8988T (cell line): ENCODE results near the gene PRKCE.

Experiments
- DNase-seq: peaks from one replicate; pipeline ENCODE4 v3.0.0; 2011

Gene PRKCE

DNA sequence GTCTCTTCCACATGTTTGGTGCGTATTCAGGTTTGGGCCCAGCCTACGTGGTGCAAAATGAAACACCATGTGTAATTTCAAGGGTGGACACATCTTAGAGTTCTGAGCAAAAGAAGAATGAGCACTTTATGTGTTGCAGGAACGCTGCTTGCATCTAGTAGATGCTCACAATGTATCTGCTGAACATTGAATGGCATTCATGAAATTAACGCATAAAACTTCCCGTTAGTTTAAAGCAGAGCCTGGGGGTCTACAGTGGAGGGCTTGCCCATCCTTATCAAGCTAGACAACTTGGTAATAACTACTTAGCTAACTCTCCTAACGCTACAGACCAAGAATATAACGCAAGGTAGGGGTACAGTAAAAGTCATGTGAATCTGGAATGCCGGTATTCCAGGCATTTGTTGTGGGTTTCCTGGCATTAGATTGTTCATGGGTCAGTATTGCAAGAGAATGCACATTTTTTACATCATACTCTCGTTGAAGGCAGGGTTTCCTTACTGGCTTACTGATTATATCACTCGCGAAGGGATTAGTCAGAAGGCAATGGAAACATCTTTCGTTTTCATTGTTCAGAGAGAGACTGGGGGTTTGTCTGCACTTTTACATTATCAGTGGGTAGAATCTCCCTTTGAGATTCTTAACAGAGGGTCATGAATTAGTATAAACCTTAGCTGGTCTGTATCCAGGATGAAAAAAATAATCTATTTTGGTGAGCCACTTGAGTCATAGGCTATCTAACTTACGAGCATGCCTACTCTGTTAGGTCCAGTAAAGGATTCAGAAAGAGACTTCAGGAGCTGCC is 416.2 kb downstream of the PRKCE start:
- DNase-seq: peak; percentile 27

GRCh38 chr2:46068636-46069035 is 417.2 kb downstream of the PRKCE start:
- DNase-seq: no peak

- no peak for DNase-seq
Measured at GRCh38 chr2:46071074-46071473, 419.6 kb downstream of the PRKCE start.

GRCh38 chr2:46072101-46072820 is 420.8 kb downstream of the PRKCE start:
- no peak for DNase-seq

DNA sequence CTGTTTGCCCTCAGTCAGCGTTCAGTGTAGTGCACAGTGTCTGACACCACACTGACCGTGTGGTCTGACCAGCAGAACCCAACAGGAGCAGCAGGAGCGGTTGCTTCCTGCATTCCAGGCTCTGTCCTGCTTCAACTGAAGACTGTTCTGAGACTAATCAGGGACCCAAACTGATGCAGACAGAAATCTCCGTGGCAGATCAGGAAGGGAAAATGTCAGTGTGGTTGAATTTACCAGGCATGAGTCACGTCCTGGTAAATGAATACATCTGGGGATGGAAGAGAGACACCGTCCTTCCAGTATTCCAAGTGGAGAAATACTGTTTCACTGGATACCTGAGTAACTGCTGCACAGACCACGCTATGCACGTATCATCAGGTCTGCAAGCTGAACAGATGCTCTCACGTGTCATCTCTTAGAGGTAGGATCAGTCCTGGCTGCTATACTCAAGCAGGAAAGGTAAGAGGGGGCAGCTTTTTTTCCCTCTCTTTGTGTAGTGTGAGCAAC is 422.1 kb downstream of the PRKCE start:
- peak; percentile 43 for DNase-seq

DNA sequence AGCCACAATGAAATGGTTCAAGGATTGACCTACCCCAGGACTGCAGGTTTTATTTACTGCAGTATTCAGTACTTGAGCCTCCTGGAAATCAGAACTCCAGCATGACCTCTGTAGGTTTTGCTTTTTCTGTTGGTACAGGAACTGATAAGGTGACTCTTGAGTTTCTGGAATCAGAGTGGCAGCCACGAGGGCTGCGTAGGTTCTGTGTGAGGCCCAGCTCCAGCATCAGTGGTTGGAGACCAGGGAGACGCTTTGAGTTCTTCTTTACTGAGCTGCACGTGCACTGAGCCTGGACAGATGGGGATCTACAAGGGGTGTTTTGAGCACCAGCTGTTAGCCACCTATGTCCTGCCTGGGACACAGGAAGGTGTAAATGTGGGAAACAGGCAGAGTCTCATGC is 423.0 kb downstream of the PRKCE start:
- DNase-seq: no peak

DNA sequence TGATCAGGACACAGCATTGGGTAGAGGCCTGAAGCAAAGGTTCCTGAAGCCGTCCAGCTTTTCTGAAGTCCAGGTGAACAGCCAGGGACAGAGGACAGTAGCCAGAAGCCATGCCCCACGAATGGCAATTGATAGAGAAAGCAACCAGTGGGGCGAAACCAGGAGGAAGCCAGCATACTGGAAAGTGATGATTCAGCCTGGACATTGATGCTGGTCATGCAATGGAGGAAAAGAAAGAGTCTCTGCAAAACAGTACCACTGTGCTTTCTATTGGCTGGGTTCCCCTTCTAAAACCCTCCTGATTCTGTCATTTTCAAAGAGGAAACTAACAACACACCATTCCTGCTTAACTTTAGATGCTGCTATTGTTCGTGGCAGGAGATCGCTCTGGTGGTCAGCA is 424.4 kb downstream of the PRKCE start:
- no peak for DNase-seq

- DNase-seq: no peak
Measured at GRCh38 chr2:46076251-46076650, 424.8 kb downstream of the PRKCE start.

- DNase-seq: no peak
Measured at GRCh38 chr2:46076875-46077274, 425.4 kb downstream of the PRKCE start.

DNA sequence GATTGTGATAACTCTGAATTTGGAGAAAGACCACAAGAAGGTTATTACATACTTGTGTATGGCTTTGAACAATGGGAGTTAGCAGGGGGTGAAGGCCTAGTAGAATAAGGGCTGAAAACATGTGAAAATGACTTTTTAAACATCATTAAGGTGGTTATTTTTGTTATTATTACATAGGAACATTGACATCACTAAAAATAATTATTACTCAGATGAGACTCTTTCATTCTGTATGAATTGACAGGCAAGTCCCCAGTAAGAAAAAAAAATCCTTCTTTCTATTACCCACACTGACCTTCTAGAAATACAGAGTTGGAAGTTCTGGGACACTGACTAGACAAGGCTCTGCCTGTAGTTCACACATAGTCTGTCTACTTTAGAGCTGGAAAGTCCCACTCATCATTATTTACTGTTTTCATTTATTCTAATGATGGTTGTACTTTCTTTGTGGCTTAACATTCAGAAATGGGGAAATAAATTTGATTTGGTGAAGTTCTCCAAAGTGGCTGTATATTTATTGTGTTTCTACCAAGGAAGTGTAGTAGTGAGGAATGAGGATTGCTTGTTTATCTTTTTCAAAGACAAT is 426.1 kb downstream of the PRKCE start:
- DNase-seq: no peak

- no peak for DNase-seq
Measured at GRCh38 chr2:46079985-46080560, 428.6 kb downstream of the PRKCE start.

DNA sequence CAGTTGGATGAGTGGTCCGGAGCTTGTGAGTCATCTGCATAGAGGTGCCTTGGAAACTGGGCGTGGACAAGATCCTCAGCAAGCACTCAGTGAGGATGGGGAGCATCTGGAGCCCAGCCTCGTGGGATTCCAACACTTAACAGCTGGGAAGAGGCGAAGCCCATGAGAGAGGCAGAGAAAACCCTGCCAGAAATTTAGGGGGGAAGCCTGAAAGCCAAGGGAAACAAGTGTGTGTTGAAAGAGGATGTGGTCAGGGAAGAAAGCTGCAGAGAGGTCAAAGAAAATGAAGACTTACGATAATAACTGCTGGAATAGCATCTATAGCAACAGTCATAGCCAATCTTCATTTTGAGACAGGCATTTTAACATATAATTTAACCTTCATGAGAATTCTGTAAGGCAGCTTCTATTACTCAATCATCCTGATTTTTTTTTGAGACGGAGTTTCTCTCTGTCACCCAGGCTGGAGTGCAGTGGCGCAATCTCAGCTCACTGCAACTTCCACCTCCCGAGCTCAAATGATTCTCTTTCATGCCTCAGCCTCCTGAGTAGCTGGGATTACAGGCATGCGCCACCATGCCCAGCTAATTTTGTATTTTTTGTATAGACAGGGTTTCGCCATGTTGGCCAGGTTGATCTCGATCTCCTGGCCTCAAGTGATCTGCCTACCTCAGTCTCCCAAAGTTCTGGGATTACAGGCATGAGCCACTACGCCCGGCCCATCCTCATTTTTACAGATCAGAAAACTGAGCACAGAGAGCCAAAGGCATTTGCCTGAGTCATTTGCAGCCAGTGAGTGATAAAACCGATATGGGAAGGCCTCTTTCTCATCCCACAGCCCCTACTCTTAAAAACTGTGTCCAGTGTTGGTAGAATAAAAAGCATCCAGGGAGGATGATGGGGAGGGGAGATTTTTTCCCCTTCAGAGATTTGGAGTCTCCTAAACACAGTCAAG is 431.3 kb downstream of the PRKCE start:
- no peak for DNase-seq

- DNase-seq: no peak
Measured at GRCh38 chr2:46086578-46087070, 435.1 kb downstream of the PRKCE start.

DNA sequence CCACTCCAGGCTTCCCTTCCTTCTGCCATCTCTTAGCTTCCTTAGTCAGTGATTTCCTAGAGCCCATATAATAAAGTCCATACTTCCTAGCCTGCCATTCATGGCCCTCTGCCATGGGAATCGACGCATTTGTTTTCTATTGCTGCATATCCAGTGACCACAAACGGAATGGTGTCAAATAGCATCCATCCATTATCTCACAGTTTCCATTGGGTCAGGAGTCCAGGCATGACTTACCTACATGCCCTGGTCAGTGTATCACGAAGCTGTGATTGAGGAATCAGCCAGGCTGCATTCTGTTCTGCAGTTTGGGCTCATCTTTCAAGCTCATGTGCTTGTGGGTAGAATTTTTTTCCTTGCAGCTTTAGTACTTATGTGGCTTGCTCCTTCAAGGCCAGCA is 436.0 kb downstream of the PRKCE start:
- no peak for DNase-seq

- DNase-seq: no peak
Measured at GRCh38 chr2:46091004-46091403, 439.5 kb downstream of the PRKCE start.

DNA sequence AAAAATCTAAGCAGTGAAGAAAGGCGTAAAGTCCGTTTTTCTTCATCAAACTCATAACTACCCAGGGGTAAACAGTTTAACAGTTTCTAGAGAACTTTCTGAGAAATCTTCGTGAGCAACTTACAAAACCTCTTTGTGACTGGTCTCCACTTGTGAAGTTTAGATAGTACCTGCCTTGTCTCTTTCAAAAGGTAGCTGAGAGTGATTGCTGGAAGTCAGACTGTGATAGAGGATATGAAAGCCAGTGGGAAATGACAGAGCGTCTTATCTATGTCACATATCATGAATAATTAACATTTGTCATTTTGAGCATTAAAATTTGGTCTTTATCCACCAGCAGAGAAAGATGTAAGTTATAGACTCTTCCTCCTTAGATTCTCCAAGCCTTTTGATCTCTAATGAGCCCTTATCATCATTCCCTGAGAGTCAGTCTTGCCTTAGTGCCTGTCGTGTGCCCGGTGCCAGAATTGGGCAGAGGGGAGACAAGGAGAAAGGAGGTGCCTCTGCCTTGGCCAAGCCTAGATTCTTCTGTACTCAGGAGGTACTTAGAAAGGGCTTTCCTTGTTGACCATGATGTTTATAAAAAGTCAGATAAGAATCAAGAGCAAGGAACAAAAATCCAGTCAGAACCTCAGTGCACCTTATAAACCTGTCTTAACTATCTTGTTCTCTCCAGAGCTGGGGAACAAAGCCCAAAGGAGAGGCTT is 440.6 kb downstream of the PRKCE start:
- DNase-seq: no peak

DNA sequence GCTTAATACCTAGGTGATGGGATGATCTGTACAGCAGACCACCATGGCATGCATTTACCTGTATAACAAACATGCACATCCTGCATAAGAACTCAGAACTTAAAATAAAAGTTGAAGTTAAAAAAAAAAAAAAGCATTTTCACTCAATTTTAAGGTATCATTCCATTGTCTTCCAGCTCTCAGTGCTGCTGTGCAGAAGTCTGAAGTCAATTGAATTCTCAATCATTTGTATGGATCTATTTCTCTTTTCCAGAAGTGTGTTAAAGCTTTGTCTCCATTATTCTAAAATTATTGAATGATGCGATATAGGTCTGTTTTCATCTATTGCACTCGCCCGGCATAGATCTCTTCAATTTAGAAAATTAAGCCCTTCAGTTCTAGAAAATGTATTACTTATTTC is 443.2 kb downstream of the PRKCE start:
- DNase-seq: no peak

- DNase-seq: no peak
Measured at GRCh38 chr2:46095830-46096229, 444.4 kb downstream of the PRKCE start.

- DNase-seq: no peak
Measured at GRCh38 chr2:46096260-46096659, 444.8 kb downstream of the PRKCE start.

GRCh38 chr2:46097714-46098480 is 446.4 kb downstream of the PRKCE start:
- DNase-seq: peak; percentile 36

DNA sequence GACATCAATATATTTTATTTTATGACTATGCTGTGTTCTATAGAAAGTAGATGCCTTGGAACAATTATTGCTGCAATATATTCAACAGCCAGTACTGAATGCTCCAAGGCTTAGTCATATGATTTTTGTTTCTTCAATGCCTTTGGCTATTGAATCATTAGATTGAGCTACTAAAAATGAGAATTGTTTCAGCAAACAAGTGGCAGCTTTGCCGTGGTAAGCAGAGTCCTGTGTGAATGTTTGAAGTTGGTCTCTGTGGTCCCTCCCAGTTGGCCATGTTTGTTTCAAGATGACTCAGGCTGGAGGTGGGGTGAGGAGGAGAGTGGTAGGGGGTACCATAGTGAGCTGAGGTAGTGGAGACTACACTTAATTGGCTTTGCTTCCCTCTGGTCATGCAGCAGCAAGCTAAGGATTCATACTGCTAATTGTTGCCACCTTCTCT is 447.2 kb downstream of the PRKCE start:
- no peak for DNase-seq
